Nephron (organoid): Measurements from ENCODE around the gene RABGAP1.

Experiments used
- H3K27ac Mint-ChIP-seq, 3 experiments: 2 replicates each; pipeline ENCODE4 v1.8.0; 2020; ENCODE audit warnings: mixed read lengths in 3 of 3, mild to moderate bottlenecking in 2 of 3, moderate library complexity in 1 of 3
- H3K27me3 Mint-ChIP-seq: 2 replicates; pipeline ENCODE4 v1.8.0; 2021; ENCODE audit warnings: low read depth, mild to moderate bottlenecking, moderate library complexity, mixed read lengths
- H3K36me3 Mint-ChIP-seq: 2 replicates; pipeline ENCODE4 v1.8.0; 2020; ENCODE audit warnings: low read depth, mixed read lengths
- H3K4me1 Mint-ChIP-seq: 2 replicates; pipeline ENCODE4 v1.8.0; 2020; ENCODE audit warnings: mixed read lengths
- H3K4me3 Mint-ChIP-seq, 3 experiments: 2 replicates each; pipeline ENCODE4 v1.8.0; 2020; ENCODE audit warnings: mild to moderate bottlenecking in 3 of 3, mixed read lengths in 3 of 3, moderate library complexity in 2 of 3
- H3K9me3 Mint-ChIP-seq: 2 replicates; pipeline ENCODE4 v1.8.0; 2020; ENCODE audit warnings: mixed read lengths
- TF ChIP-seq, protein P1 (sequence below), 3 experiments: fragments of 200-600 bp; sonication (generic); IDR thresholded peaks; one replicate each; pipeline ENCODE4 v1.5.0; 2021; ENCODE audit warnings: antibody characterized with exemption in 3 of 3; ENCODE audit not compliant: unreplicated experiment in 3 of 3

RABGAP1 gene

DNA sequence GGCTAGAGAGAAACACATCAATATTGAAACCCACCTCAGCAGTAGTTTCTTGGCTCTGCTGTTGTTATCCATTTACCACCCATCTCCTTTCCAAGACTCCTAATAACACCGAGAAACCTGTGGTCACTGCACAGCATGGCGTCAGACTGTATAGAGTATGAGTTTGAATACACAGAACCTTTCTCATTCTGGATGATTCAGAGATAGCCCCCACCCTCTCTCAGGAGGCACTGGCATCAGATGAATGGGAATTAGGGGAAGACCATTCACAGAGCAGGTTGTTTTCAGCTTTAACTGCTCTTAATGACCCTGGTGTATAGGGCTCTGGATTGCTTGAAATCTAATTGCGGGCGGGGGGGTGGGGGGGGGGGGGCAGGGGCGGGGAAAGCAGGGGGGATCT is 179.3 kb downstream of the RABGAP1 start:
- Mint-ChIP-seq H3K27ac (peak overlapping the region; percentile 11 to 50 (median 46)), H3K9me3 (no peaks in the 10 kb centered on the region), H3K27me3 (no peaks in the 10 kb centered on the region), H3K36me3 (peaks cover 21% of the 10 kb centered on the region), H3K4me1 (peaks cover 14% of the 10 kb centered on the region), H3K4me3 (no peak overlapping the region)
- TF ChIP-seq, protein P1, sequence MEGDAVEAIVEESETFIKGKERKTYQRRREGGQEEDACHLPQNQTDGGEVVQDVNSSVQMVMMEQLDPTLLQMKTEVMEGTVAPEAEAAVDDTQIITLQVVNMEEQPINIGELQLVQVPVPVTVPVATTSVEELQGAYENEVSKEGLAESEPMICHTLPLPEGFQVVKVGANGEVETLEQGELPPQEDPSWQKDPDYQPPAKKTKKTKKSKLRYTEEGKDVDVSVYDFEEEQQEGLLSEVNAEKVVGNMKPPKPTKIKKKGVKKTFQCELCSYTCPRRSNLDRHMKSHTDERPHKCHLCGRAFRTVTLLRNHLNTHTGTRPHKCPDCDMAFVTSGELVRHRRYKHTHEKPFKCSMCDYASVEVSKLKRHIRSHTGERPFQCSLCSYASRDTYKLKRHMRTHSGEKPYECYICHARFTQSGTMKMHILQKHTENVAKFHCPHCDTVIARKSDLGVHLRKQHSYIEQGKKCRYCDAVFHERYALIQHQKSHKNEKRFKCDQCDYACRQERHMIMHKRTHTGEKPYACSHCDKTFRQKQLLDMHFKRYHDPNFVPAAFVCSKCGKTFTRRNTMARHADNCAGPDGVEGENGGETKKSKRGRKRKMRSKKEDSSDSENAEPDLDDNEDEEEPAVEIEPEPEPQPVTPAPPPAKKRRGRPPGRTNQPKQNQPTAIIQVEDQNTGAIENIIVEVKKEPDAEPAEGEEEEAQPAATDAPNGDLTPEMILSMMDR (IDR thresholded peaks at IDR 0.05; ENCODE audit: unreplicated experiment in 3 of 3) = no peak

DNA sequence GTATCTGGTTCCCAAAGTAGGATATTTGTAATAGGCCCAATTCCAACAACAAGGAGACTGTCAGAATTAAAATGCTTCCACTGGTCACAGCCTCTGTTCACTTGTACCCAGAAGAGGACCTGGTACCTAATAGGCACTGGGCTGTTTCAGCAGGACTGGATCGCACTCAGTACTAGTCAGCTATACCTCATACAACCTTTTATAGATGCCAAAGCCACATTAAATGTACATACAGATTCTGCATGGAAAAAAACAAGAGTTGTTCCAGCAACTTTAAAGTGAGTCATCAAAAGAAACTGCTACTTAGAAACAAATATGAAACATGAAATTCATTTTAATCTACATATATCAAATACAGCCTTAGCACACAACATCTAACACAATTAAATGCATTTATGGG is 180.1 kb downstream of the RABGAP1 start:
- H3K36me3 Mint-ChIP-seq = peaks cover 17% of the 10 kb centered on the region
- peak overlapping the region; percentile 52 to 89 (median 84) for H3K27ac Mint-ChIP-seq
- no peak overlapping the region for H3K4me3 Mint-ChIP-seq
- H3K9me3 Mint-ChIP-seq = no peaks in the 10 kb centered on the region
- H3K4me1 Mint-ChIP-seq = peaks cover 14% of the 10 kb centered on the region
- no peaks in the 10 kb centered on the region for H3K27me3 Mint-ChIP-seq
- TF ChIP-seq, protein P1 (IDR thresholded peaks at IDR 0.05; ENCODE audit: unreplicated experiment in 3 of 3) = no peak

- H3K36me3 Mint-ChIP-seq = peaks cover 21% of the 10 kb centered on the region
- H3K9me3 Mint-ChIP-seq = no peaks in the 10 kb centered on the region
- H3K4me1 Mint-ChIP-seq = peaks cover 19% of the 10 kb centered on the region
- no peak overlapping the region for H3K4me3 Mint-ChIP-seq
- TF ChIP-seq, protein P1 (IDR thresholded peaks at IDR 0.05; ENCODE audit: unreplicated experiment in 3 of 3) = no peak
- H3K27ac Mint-ChIP-seq = peak overlapping the region; percentile 52 to 89 (median 84)
- no peaks in the 10 kb centered on the region for H3K27me3 Mint-ChIP-seq
Observed at GRCh38 chr9:123121457-123121856, 180.6 kb downstream of the RABGAP1 start.

DNA sequence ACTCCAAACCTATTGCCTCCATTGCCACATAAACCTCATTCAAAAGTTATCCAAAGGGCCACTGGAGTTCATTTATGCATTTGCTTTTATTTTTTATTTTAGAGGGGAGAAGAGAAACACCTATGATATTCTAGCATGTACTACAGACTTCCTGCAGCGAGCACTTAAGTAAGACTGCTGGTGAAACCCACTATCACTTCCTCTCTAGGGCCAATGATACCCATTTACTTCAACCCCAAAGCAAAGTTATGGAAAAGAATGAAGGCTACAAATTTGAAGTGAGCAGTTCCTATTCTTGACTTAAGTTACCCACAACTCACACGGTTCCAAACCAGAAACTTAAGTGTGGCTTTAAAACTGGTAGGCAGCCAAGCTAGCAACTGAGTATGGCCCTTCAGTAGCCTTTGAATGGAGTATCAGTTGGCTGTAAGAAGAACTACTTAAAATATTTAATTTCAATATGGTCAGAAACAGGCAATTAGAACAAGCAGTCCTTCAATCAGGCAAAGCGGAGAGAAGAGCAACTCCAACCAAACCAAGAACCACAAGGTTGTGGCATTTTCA is 186.8 kb downstream of the RABGAP1 start:
- H3K9me3 Mint-ChIP-seq = no peaks in the 10 kb centered on the region
- peaks cover 6% of the 10 kb centered on the region for H3K4me1 Mint-ChIP-seq
- no peak overlapping the region for H3K27ac Mint-ChIP-seq
- peaks cover 34% of the 10 kb centered on the region for H3K36me3 Mint-ChIP-seq
- H3K27me3 Mint-ChIP-seq = no peaks in the 10 kb centered on the region
- H3K4me3 Mint-ChIP-seq = no peak overlapping the region
- TF ChIP-seq, protein P1 (IDR thresholded peaks at IDR 0.05; ENCODE audit: unreplicated experiment in 3 of 3) = no peak

DNA sequence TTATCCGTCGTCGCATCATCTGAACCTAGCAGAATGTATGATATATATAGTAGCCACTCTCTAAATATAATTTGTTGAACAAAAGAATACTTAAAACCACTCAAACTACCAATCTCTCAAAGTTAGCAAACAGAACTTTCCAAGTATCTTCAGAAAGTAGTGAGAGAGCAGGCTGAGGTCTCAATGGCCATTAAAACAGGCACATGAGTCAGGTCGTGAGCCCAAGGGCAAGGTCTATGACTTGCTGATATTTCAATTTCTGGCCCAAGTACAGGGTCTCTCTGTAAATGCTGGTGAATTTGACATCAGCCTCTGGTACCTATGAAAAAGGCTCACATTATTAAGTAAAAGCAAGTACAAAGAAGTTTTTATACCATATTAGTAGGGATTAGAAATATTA is 187.8 kb downstream of the RABGAP1 start:
- H3K4me3 Mint-ChIP-seq = no peak overlapping the region
- no peak overlapping the region for H3K27ac Mint-ChIP-seq
- no peaks in the 10 kb centered on the region for H3K9me3 Mint-ChIP-seq
- H3K27me3 Mint-ChIP-seq = no peaks in the 10 kb centered on the region
- H3K36me3 Mint-ChIP-seq = peaks cover 31% of the 10 kb centered on the region
- TF ChIP-seq, protein P1 (IDR thresholded peaks at IDR 0.05; ENCODE audit: unreplicated experiment in 3 of 3) = no peak
- H3K4me1 Mint-ChIP-seq = peaks cover 5% of the 10 kb centered on the region

DNA sequence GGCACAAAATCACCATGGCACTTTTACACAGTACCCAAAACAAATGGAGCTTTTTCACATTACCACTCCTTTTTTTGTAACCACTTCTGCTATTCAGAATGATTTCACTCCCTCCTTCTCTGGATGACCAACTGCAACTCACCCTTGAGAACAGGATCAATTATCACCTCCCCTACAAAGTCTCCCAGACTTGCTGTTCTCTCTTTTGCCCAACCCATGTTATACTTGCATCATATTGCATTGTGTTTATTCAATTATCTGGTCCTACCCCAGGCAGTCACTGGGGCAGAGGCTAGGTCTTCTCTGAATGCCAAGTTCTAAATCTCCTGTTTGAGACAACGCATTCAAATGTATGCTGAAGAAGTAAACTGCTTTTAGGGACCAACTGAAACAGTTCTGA is 188.6 kb downstream of the RABGAP1 start:
- H3K4me1 Mint-ChIP-seq = peaks cover 5% of the 10 kb centered on the region
- H3K4me3 Mint-ChIP-seq = no peak overlapping the region
- peaks cover 35% of the 10 kb centered on the region for H3K36me3 Mint-ChIP-seq
- H3K27me3 Mint-ChIP-seq = no peaks in the 10 kb centered on the region
- no peaks in the 10 kb centered on the region for H3K9me3 Mint-ChIP-seq
- TF ChIP-seq, protein P1 (IDR thresholded peaks at IDR 0.05; ENCODE audit: unreplicated experiment in 3 of 3) = no peak
- H3K27ac Mint-ChIP-seq = no peak overlapping the region
